Stimulated activated memory B cell treated with anti-CD40 and anti-IgM and Interleukin-4, amounts not matched to agents 10 μg/mL and 1 μg/mL and 100 μg/mL, for 72 hours (primary cell): ENCODE data around the gene PODXL2.
A peak's percentile ranks its signal among the peaks of the same experiment; 100 is the strongest.
"Not testable (repeated sequence)": the region's sequence is repeated elsewhere in the genome, so short reads cannot be mapped to it uniquely, and the experiment has no call there.

ENCODE experiments used
- ATAC-seq: fragments of 150-1000 bp; cut with Tn5 transposase; 2 replicates; pipeline ENCODE4 v1.10.0; 2021
- H3K27ac Mint-ChIP-seq: one replicate; pipeline ENCODE4 v1.8.0; 2022; ENCODE audit warnings: mild to moderate bottlenecking, mixed read lengths
- H3K27me3 Mint-ChIP-seq: one replicate; pipeline ENCODE4 v1.8.0; 2022; ENCODE audit warnings: mixed read lengths
- H3K36me3 Mint-ChIP-seq: one replicate; pipeline ENCODE4 v1.8.0; 2022; ENCODE audit warnings: mixed read lengths
- H3K4me1 Mint-ChIP-seq: one replicate; pipeline ENCODE4 v1.8.0; 2022; ENCODE audit warnings: mixed read lengths
- H3K4me3 Mint-ChIP-seq: one replicate; pipeline ENCODE4 v1.8.0; 2022; ENCODE audit warnings: mild to moderate bottlenecking, moderate library complexity, mixed read lengths
- H3K9me3 Mint-ChIP-seq: one replicate; pipeline ENCODE4 v1.8.0; 2022; ENCODE audit warnings: mixed read lengths

The PODXL2 gene

GRCh38 chr3:127652246-127652995 is 23.4 kb downstream of the PODXL2 start:
- Mint-ChIP-seq H3K4me3 (no peak overlapping the region), H3K4me1 (peaks cover 6% of the 10 kb centered on the region), H3K36me3 (no peaks in the 10 kb centered on the region), H3K27me3 (no peaks in the 10 kb centered on the region), H3K9me3 (no peaks in the 10 kb centered on the region), H3K27ac (peak overlapping the region; percentile 55)
- peak; percentile 48 for ATAC-seq

- Mint-ChIP-seq H3K4me3 (no peak overlapping the region), H3K4me1 (peaks cover 6% of the 10 kb centered on the region), H3K36me3 (no peaks in the 10 kb centered on the region), H3K27ac (no peak overlapping the region), H3K9me3 (no peaks in the 10 kb centered on the region), H3K27me3 (no peaks in the 10 kb centered on the region)
- no peak for ATAC-seq
Observed at GRCh38 chr3:127654374-127654773, 25.4 kb downstream of the PODXL2 start.

GRCh38 chr3:127654993-127655392 is 26.0 kb downstream of the PODXL2 start:
- H3K27ac Mint-ChIP-seq, H3K9me3 Mint-ChIP-seq, H3K4me1 Mint-ChIP-seq, H3K4me3 Mint-ChIP-seq, H3K36me3 Mint-ChIP-seq, H3K27me3 Mint-ChIP-seq, ATAC-seq: not testable (repeated sequence)

- no peaks in the 10 kb centered on the region for H3K27me3 Mint-ChIP-seq
- H3K27ac Mint-ChIP-seq, result no peak overlapping the region
- H3K9me3 Mint-ChIP-seq, result no peaks in the 10 kb centered on the region
- H3K4me3 Mint-ChIP-seq, result no peak overlapping the region
- peaks cover 6% of the 10 kb centered on the region for H3K36me3 Mint-ChIP-seq
- H3K4me1 Mint-ChIP-seq, result peaks cover 6% of the 10 kb centered on the region
- ATAC-seq, result no peak
Observed at GRCh38 chr3:127655641-127656040, 26.7 kb downstream of the PODXL2 start.

GRCh38 chr3:127656906-127657305 is 27.9 kb downstream of the PODXL2 start:
- H3K9me3 Mint-ChIP-seq, result no peaks in the 10 kb centered on the region
- no peak overlapping the region for H3K4me3 Mint-ChIP-seq
- H3K4me1 Mint-ChIP-seq, result peaks cover 6% of the 10 kb centered on the region
- ATAC-seq, result no peak
- no peaks in the 10 kb centered on the region for H3K27me3 Mint-ChIP-seq
- no peak overlapping the region for H3K27ac Mint-ChIP-seq
- peaks cover 6% of the 10 kb centered on the region for H3K36me3 Mint-ChIP-seq

- Mint-ChIP-seq H3K4me1 (peaks cover under 1% of the 10 kb centered on the region), H3K27ac (no peak overlapping the region), H3K4me3 (no peak overlapping the region), H3K9me3 (no peaks in the 10 kb centered on the region), H3K36me3 (peaks cover 6% of the 10 kb centered on the region), H3K27me3 (no peaks in the 10 kb centered on the region)
- ATAC-seq, result no peak
Observed at GRCh38 chr3:127658234-127658633, 29.2 kb downstream of the PODXL2 start.

GRCh38 chr3:127660621-127661251 is 31.8 kb downstream of the PODXL2 start:
- Mint-ChIP-seq H3K4me1 (no peaks in the 10 kb centered on the region), H3K36me3 (peaks cover 6% of the 10 kb centered on the region), H3K9me3 (no peaks in the 10 kb centered on the region), H3K27ac (no peak overlapping the region), H3K27me3 (no peaks in the 10 kb centered on the region), H3K4me3 (no peak overlapping the region)
- ATAC-seq, result no peak

- no peak for ATAC-seq
- H3K9me3 Mint-ChIP-seq, result no peaks in the 10 kb centered on the region
- no peak overlapping the region for H3K27ac Mint-ChIP-seq
- no peak overlapping the region for H3K4me3 Mint-ChIP-seq
- no peaks in the 10 kb centered on the region for H3K4me1 Mint-ChIP-seq
- H3K27me3 Mint-ChIP-seq, result no peaks in the 10 kb centered on the region
- H3K36me3 Mint-ChIP-seq, result peaks cover 6% of the 10 kb centered on the region
Observed at GRCh38 chr3:127661600-127661999, 32.6 kb downstream of the PODXL2 start.

GRCh38 chr3:127662001-127662469 is 33.0 kb downstream of the PODXL2 start:
- Mint-ChIP-seq H3K27me3 (no peaks in the 10 kb centered on the region), H3K4me3 (no peak overlapping the region), H3K27ac (no peak overlapping the region), H3K4me1 (no peaks in the 10 kb centered on the region), H3K9me3 (no peaks in the 10 kb centered on the region), H3K36me3 (peaks cover 6% of the 10 kb centered on the region)
- no peak for ATAC-seq

- Mint-ChIP-seq H3K27ac (no peak overlapping the region), H3K4me1 (no peaks in the 10 kb centered on the region)
Observed at GRCh38 chr3:127663151-127663550, 34.2 kb downstream of the PODXL2 start.

GRCh38 chr3:127665165-127665564 is 36.2 kb downstream of the PODXL2 start:
- H3K4me1 Mint-ChIP-seq, result no peaks in the 10 kb centered on the region
- no peak overlapping the region for H3K4me3 Mint-ChIP-seq
- no peaks in the 10 kb centered on the region for H3K27me3 Mint-ChIP-seq
- no peak for ATAC-seq
- H3K27ac Mint-ChIP-seq, result no peak overlapping the region
- no peaks in the 10 kb centered on the region for H3K9me3 Mint-ChIP-seq
- peaks cover 5% of the 10 kb centered on the region for H3K36me3 Mint-ChIP-seq

More at GRCh38 chr3:127663151-127663550, 34.2 kb downstream of the PODXL2 start:
- no peaks in the 10 kb centered on the region for H3K9me3 Mint-ChIP-seq
- no peak overlapping the region for H3K4me3 Mint-ChIP-seq
- no peaks in the 10 kb centered on the region for H3K27me3 Mint-ChIP-seq
- no peak for ATAC-seq
- H3K36me3 Mint-ChIP-seq, result peaks cover 6% of the 10 kb centered on the region

- Mint-ChIP-seq H3K36me3 (peaks cover under 1% of the 10 kb centered on the region), H3K4me1 (peaks cover under 1% of the 10 kb centered on the region), H3K9me3 (no peaks in the 10 kb centered on the region), H3K4me3 (no peak overlapping the region), H3K27me3 (no peaks in the 10 kb centered on the region), H3K27ac (no peak overlapping the region)
- ATAC-seq, result no peak
Observed at GRCh38 chr3:127665586-127665985, 36.6 kb downstream of the PODXL2 start.

- H3K27me3 Mint-ChIP-seq, result no peaks in the 10 kb centered on the region
- H3K4me3 Mint-ChIP-seq, result no peak overlapping the region
- H3K4me1 Mint-ChIP-seq, result peaks cover 11% of the 10 kb centered on the region
- ATAC-seq, result no peak
- no peaks in the 10 kb centered on the region for H3K36me3 Mint-ChIP-seq
- no peak overlapping the region for H3K27ac Mint-ChIP-seq
- H3K9me3 Mint-ChIP-seq, result no peaks in the 10 kb centered on the region
Observed at GRCh38 chr3:127666676-127667075, 37.7 kb downstream of the PODXL2 start.

- no peaks in the 10 kb centered on the region for H3K9me3 Mint-ChIP-seq
- peaks cover 16% of the 10 kb centered on the region for H3K4me1 Mint-ChIP-seq
- ATAC-seq, result no peak
- no peak overlapping the region for H3K27ac Mint-ChIP-seq
- no peak overlapping the region for H3K4me3 Mint-ChIP-seq
- no peaks in the 10 kb centered on the region for H3K27me3 Mint-ChIP-seq
- no peaks in the 10 kb centered on the region for H3K36me3 Mint-ChIP-seq
Observed at GRCh38 chr3:127667119-127667681, 38.2 kb downstream of the PODXL2 start.

- Mint-ChIP-seq H3K27me3 (no peaks in the 10 kb centered on the region), H3K4me3 (no peak overlapping the region), H3K4me1 (peaks cover 24% of the 10 kb centered on the region), H3K36me3 (no peaks in the 10 kb centered on the region), H3K27ac (peak overlapping the region; percentile 4), H3K9me3 (no peaks in the 10 kb centered on the region)
- ATAC-seq, result no peak
Observed at GRCh38 chr3:127668906-127669305, 39.9 kb downstream of the PODXL2 start.
